Measurements from ENCODE around the gene FOXJ3.

FOXJ3 gene

GRCh38 chr1:42335050-42335808 is at the start of gene FOXJ3:
Gene FOXJ3, minus strand, starts transcription at chr1:42335235. Its CDS starts 24,142 bp downstream, at chr1:42311093.
- peak; percentile 77 to 93 for DNase-seq

- DNase-seq = no peak
Measured at GRCh38 chr1:42381280-42381673, 46.2 kb upstream of the FOXJ3 start.

- DNase-seq = peak; percentile 40 to 77
Measured at GRCh38 chr1:42380586-42381279, 45.7 kb upstream of the FOXJ3 start, which contains the start of gene RIMKLA. Gene RIMKLA, plus strand, starts transcription at chr1:42380792. Its CDS starts 143 bp downstream, at chr1:42380935.

GRCh38 chr1:42379794-42380585 is 45.0 kb upstream of the FOXJ3 start:
- DNase-seq = no peak

- no peak for DNase-seq
Measured at GRCh38 chr1:42372796-42373195, 37.8 kb upstream of the FOXJ3 start.

GRCh38 chr1:42370876-42371549 is 36.0 kb upstream of the FOXJ3 start:
- DNase-seq = no peak

GRCh38 chr1:42369471-42369870 is 34.4 kb upstream of the FOXJ3 start:
- no peak for DNase-seq

- no peak for DNase-seq
Measured at GRCh38 chr1:42368096-42368795, 33.2 kb upstream of the FOXJ3 start.

GRCh38 chr1:42365118-42365517 is 30.1 kb upstream of the FOXJ3 start:
- no peak for DNase-seq

GRCh38 chr1:42364542-42364941 is 29.5 kb upstream of the FOXJ3 start:
- DNase-seq = no peak

GRCh38 chr1:42364089-42364488 is 29.1 kb upstream of the FOXJ3 start:
- DNase-seq = no peak

- DNase-seq = no peak
Measured at GRCh38 chr1:42359466-42359865, 24.4 kb upstream of the FOXJ3 start.

- DNase-seq = no peak
Measured at GRCh38 chr1:42358791-42359190, 23.8 kb upstream of the FOXJ3 start.

GRCh38 chr1:42350086-42350485 is 15.1 kb upstream of the FOXJ3 start:
- DNase-seq = no peak

GRCh38 chr1:42348498-42348897 is 13.5 kb upstream of the FOXJ3 start:
- peak in 1 of 2 experiments; percentile 16 for DNase-seq

GRCh38 chr1:42343049-42343448 is 8.0 kb upstream of the FOXJ3 start:
- DNase-seq = no peak

- DNase-seq = peak; percentile 34 to 50
Measured at GRCh38 chr1:42340901-42341300, 5.9 kb upstream of the FOXJ3 start.

- DNase-seq = peak; percentile 75 to 90
Measured at GRCh38 chr1:42340093-42340492, 5.1 kb upstream of the FOXJ3 start.

- no peak for DNase-seq
Measured at GRCh38 chr1:42336978-42337377, 1.9 kb upstream of the FOXJ3 start.

- DNase-seq = peak in 1 of 2 experiments; percentile 33
Measured at GRCh38 chr1:42335809-42336518, 929 bp upstream of the FOXJ3 start.

- no peak for DNase-seq
Measured at GRCh38 chr1:42334240-42335049, 590 bp downstream of the FOXJ3 start.

Measured in NCI-H187 (cell line).